NOMO-1 treated with dmso at 0.1 percent for 144 hours (cell line): ENCODE results near the gene GMPPA.

ENCODE experiments used
- DNase-seq: peaks from one replicate; lab custom pipeline; 2025; ENCODE audit not compliant: unreplicated experiment; lab: John Stamatoyannopoulos, UW

The GMPPA gene

DNA sequence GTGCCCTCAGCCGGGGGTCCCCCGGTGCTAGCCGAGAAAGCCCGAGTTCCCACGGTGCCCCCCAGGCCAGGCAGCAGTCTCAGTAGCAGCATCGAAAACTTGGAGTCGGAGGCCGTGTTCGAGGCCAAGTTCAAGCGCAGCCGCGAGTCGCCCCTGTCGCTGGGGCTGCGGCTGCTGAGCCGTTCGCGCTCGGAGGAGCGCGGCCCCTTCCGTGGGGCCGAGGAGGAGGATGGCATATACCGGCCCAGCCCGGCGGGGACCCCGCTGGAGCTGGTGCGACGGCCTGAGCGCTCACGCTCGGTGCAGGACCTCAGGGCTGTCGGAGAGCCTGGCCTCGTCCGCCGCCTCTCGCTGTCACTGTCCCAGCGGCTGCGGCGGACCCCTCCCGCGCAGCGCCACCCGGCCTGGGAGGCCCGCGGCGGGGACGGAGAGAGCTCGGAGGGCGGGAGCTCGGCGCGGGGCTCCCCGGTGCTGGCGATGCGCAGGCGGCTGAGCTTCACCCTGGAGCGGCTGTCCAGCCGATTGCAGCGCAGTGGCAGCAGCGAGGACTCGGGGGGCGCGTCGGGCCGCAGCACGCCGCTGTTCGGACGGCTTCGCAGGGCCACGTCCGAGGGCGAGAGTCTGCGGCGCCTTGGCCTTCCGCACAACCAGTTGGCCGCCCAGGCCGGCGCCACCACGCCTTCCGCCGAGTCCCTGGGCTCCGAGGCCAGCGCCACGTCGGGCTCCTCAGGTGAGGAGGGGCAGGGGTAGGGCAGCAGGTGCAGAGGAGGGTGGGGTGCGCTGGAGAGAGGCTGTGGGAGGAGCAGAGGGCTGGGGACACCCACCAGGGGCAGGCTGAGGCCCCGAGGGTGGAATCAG is 14.1 kb upstream of the GMPPA start:
- DNase-seq, result no peak

DNA sequence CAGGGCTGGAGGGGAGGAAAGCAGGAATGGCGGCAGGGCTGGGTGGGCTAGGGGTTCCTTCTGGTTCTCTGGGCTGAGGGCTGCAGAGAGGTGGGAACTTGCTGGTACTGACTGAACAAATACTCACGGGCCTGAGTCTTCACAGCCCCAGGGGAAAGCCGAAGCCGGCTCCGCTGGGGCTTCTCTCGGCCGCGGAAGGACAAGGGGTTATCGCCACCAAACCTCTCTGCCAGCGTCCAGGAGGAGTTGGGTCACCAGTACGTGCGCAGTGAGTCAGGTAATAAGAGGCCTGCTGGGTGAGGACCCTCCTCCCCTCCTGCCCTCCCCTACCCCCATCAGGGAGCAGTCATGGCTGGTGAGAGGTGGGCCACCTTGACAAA is 13.5 kb upstream of the GMPPA start:
- DNase-seq, result no peak

DNA sequence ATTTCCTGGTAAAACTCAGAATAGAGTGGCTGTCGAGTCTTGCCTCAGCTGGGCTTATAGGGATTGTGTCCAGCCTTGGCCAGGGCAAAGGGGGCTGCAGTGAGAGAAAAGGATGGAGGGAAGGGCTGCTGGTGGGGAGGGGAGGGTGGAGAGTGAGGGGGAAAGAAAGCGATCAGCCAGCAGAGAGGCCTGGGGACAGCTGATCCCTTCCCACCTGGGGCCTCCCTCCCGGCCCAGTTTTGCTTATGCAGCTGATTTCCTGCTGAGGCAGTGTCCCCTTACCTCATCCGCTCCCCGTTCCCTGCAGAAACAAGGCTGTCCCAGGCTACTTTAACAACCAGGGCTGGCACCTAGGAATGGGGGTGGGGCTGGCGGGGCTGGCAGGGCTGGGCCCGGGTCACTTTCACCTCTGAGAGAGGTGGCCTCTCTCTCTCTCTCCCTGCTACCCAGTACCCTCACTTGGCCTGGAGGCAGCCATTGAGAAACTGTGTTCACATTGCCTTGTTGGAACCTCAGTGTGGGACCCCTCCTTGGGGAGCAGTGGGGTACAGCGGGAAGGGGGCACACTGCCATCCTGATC is 12.2 kb upstream of the GMPPA start:
- no peak for DNase-seq

DNA sequence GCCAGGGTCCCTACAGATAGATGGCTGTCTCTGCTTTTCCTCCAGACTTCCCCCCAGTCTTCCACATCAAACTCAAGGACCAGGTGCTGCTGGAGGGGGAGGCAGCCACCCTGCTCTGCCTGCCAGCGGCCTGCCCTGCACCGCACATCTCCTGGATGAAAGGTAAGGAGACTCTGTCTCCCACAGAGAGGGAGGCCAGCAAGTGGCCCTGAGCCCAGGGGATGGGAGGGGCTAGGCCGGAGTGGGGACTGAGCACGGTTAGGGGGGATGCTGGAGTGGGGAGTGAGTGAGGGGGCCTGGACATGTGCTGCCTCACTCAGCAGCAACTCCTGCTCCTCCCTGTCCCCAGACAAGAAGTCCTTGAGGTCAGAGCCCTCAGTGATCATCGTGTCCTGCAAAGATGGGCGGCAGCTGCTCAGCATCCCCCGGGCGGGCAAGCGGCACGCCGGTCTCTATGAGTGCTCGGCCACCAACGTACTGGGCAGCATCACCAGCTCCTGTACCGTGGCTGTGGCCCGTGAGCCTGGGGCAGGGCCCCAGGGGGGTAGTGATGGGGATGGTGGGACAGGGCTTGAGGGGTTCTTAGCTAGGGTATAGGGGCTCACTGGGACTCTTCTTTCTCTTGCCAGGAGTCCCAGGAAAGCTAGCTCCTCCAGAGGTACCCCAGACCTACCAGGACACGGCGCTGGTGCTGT is 10.4 kb upstream of the GMPPA start:
- no peak for DNase-seq

DNA sequence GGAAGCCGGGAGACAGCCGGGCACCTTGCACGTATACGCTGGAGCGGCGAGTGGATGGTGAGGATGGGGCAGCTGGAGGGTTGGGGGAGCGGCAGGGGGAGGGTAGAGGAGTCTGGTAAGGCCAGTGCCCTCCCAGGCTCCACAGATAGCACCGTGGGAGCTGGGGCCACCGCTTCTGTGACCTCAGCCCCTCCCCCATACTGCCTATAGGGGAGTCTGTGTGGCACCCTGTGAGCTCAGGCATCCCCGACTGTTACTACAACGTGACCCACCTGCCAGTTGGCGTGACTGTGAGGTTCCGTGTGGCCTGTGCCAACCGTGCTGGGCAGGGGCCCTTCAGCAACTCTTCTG is 9.9 kb upstream of the GMPPA start:
- no peak for DNase-seq

DNA sequence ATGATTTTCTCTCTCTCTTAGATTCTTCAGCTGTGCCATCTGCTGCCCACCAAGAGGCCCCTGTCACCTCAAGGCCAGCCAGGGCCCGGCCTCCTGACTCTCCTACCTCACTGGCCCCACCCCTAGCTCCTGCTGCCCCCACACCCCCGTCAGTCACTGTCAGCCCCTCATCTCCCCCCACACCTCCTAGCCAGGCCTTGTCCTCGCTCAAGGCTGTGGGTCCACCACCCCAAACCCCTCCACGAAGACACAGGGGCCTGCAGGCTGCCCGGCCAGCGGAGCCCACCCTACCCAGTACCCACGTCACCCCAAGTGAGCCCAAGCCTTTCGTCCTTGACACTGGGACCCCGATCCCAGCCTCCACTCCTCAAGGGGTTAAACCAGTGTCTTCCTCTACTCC is 9.4 kb upstream of the GMPPA start:
- no peak for DNase-seq

DNA sequence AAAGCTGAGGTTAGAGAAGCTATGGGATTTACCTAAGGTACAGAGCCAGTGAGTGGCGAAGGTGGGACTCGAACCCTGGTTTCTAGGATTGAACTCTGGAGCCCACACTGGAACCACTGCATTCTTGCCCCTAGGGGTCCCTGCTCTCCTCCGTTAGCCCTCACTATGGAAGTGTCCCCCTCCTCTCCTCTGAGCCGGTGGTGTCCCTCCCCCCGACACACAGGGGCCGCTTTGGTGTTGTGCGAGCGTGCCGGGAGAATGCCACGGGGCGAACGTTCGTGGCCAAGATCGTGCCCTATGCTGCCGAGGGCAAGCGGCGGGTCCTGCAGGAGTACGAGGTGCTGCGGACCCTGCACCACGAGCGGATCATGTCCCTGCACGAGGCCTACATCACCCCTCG is 8.5 kb upstream of the GMPPA start:
- no peak for DNase-seq

DNA sequence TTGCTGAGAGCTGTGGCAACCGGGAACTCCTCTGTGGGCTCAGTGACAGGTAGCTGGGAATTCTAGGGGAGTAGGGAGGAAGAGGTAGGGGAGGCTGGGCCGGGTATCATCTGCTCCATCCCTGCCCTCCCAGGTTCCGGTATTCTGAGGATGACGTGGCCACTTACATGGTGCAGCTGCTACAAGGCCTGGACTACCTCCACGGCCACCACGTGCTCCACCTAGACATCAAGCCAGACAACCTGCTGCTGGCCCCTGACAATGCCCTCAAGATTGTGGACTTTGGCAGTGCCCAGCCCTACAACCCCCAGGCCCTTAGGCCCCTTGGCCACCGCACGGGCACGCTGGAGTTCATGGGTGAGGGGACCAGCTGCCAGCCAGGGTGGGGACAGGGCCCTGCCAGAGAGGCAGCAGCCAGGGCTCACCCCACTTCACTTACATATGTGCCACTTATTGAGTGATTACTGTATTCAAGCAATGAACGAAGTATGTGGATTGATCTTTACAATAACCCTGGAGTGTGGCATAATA is 8.0 kb upstream of the GMPPA start:
- no peak for DNase-seq

DNA sequence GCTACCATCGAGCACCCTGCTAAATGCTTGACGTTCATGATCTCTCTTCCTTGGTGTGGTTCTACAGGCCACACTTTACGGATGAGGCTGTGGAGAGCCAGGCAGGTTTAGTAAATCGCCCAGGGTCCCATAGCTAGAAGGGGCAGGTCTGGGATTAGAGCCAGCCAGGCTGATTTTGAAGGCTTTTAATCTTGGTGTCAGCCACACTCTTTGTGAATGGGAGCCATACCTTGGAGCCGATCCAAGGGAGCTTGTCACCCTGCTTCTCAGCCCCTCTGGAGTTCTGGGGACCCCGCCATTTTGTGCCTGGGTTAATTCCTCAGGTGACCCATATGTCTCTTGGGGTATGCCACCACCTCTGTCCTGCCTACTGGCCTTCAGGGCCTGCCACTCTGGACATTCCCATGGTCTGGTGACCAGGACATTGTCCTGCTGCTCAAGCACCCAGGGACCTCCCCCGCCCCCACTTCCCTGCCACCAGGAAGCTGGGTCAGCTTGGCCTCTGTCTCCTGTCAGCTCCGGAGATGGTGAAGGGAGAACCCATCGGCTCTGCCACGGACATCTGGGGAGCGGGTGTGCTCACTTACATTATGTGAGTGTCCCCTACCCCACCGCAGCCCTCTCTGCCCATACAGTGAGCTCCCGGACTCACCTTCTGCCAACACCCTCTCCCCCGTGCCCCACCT is 7.3 kb upstream of the GMPPA start:
- no peak for DNase-seq

DNA sequence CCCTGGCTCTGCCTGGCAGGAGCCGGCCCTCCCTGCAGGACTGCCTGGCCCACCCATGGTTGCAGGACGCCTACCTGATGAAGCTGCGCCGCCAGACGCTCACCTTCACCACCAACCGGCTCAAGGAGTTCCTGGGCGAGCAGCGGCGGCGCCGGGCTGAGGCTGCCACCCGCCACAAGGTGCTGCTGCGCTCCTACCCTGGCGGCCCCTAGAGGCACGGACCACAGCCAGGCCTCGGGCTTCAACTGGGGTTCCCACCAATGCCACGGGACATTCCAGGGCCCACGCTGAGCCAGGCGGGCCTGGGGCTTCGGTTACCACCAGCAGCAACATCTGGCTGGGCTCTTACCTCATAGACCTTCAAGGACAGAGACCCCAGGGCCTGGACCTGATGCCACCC is 6.1 kb upstream of the GMPPA start:
- DNase-seq, result no peak

DNA sequence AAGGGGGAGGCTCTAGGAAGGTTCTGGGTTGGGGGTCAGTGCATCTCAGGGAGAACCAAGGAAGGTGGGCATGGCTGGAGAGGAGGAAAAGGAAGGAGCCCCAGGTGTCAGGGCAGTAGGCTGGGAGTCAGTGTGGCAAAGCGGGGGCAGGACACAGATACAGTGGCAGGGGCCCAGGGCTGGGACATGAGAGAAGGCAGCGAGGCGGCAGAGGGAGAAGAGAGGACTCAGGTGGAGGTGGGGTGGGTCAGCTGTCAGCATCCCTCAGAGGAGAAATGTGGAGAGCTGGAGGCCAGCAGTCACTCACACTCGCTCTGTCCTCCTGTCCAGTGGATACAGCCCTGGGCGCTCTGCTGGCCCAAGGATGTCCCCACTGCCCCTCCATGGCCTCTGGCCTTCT is 5.6 kb upstream of the GMPPA start:
- no peak for DNase-seq

DNA sequence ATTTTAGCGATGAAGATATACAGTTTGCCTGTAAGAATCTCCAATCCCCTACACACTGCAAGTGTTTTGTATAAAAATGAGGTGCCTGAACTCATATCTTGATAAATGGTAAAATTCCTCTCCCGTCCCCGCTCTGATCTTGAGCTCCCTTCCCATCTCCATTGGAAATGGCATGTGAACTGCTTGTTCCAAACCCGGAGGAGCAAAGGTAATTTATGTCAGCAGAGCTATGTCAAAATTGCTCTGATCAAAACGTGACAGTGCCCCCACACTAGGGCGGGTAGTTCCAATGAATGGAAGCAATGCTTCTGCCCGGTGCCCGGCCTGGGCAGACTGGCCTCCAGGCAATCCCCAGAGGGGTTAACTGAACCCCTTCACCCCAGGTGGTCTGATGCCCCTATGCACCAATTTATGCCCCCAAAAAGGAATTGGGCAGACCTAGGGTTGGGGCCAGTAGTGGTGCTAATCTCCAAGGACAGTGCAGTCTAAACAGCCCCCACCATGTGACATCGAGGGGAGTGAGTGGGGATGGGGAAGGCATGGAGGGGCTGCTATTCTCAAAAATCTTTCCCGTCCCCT is 3.6 kb upstream of the GMPPA start:
- DNase-seq, result no peak

DNA sequence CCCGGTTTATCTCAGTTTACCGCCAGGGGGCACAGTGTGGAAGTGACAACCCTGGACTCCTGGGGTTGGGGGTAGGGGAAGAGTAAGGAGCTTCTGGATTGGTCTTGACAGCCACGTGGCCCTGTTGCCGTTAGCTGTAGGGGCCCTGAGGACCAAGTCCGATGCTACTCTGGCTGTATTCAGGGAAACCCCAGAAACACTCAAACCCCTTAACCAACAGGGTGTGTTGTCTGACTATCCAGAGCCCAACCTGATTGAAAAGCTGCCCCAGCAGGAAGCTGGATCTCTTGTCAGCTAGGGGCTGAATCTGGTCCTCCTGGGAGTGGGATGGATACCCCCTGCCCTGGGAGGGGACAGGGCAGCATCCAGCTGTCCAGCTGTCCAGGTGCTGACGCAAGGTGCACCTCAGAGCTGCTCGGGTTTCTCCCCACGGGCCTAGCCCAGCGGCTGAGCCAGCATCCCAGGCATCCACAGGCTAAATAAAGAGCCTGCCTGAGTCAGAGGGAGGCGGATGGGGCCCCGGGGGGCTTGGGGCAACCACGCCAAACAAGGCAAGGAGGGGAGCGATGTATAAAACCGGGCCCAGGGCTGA is 3.1 kb upstream of the GMPPA start:
- peak; percentile 36 for DNase-seq

DNA sequence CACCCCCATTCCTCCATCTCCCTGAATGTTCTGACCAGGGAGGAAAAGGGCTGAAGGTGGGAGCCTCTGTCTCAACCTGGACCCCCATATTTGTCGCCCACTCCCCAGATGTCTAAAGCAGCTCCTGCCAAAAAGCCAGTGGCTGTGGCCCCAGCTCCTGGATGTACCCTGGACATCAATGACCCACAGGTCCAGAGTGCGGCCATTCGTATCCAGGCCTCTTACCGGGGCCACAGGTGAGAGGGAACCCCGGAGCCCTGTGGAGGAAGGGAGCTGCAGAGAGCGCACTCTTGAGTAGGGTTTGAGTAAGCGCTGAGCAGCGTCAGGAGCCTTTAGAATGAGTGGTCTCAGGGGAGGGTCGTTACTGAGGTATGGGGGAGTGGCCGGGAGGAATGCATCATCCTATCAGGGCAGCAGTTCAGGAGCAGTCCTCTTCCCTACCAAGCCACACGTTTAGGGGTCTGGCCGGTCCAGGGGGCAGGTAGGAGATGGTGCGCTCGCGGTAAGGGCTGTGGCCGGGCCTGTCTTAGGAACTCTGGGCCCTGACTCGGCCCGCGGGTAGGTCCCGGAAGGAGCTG is 2.4 kb upstream of the GMPPA start:
- DNase-seq, result no peak

DNA sequence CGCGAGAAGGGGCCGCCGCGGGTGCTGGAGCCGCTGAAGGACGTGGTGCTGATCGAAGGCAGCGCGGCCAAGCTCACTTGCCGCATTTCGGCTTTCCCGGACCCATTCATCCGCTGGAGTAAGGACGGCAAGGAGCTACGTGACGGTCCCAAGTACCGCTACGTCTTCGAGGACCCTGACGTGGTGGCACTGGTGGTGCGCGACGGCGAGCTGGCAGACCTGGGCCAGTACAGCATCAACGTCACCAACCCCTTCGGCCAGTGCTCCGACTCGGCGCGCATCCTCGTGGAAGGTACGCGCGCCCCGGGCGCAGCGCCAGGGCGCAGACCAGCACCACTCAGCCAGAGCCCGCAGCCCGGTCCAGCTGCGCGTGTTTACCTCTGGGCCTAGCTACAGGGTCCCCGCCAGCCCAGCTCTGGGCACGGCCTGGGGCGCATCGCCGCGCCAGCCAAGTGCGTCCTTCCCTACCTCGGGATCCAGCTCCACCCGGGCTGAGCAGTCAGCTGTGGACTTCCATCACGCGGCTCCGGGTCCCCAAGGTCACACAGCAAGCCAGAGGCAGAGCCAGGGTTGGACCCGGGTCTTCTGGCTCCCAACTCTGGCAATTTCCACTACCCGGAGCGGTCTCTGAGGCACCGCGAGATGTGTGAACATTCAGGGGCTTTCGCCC is 1.7 kb upstream of the GMPPA start:
- DNase-seq, result no peak

DNA sequence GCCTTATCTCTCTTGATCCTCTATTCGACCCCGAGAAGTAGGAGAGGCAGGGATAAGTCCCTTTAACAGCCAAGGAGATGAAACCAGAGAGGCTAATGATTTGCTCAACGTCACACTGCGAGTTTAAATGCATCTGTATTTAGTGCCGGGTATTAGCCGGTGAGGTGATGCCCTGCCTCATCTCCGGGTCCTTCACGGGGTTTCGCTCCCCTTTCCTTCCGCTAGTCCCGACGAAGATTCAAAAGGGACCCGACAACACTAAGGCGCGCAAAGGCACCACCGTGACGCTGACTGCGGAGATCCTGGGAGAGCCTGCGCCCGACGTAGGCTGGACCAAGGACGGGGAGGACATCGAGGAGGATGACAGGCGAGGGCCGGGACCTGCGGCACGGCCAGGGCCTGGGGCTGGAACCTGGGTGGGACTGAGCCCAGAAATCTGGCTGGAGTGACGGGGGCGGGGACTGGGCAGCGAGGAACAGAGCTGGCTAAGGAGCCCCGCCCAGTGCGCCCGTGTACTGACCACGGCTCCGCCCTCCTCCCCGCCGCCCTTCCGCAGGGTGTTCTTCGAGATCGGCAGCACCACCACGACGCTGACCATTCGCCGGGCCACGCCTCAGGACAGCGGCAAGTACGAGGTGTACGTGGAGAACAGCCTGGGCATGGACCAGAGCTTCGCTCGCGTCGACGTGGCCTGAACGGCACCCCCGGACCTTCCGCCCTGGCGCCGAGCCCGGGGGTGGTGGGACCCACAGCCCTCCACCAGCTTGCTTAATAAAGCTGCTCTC is 1.0 kb upstream of the GMPPA start:
- peak; percentile 47 for DNase-seq

DNA sequence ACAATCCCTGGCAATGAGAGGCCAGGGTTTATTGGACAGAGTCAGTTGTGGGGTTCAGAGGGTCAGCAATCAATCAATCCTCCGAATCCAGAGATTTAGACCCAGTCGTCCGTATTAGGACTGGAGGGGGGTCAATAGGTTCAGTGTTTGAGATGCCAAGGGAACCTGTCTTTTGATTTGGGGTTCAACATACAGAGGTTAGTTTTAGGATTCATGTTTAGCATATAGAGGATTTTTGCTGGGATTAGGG is 292 bp downstream of the GMPPA start:
- no peak for DNase-seq

DNA sequence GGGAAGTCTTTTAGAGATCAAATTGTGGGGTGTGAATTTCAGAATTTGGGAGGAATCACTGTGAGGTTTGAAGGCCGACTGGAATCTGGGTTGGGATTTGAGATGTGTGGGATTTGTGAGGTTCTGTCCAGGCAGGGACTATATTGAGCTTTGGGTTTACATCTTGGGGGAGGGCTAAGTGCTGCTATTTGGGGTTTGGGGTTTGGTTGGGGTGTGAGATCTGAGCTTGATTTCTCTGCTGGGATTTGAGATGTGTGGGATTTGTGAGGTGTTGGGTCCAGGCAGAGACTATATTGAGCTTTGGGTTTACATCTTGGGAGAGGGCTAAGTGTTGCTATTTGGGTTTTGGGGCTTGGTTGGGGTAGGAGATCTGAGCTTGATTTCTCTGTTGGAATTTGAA is 864 bp downstream of the GMPPA start:
- DNase-seq, result no peak

DNA sequence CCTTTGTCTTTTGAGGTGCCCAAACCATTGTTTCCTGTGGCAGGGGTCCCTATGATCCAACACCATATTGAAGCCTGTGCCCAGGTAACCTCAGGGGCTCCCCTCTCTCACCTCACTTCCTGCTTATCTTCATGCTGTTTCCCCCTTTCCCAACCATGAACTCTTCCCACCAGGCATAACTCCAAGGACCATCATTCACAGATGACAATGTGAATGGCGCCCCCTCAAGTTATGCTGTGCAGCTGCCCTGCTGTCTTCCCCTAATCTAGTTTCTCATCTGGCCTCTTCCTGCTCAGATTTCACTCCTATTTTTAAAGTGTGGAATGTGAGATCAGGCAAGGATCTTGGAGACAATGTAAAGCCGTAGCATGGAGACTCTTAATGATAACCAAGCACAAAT is 1.4 kb downstream of the GMPPA start:
- no peak for DNase-seq

DNA sequence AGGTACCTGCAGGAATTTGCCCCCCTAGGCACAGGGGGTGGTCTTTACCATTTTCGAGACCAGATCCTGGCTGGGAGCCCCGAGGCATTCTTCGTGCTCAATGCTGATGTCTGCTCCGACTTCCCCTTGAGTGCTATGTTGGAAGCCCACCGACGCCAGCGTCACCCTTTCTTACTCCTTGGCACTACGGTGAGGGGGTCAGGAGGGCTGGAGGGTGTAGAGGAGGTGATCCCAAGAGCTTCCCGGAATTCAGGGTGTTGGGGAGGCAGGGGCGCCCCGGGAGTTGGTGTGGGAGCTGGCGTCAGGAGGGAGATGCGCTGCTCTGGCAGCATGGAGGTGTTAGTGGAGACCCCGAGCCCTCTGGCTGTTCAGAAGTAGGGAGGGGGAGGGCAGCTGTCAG is 3.2 kb downstream of the GMPPA start:
- DNase-seq, result no peak
